ENCODE measurements around the gene IFNGR2.

Gene IFNGR2

DNA sequence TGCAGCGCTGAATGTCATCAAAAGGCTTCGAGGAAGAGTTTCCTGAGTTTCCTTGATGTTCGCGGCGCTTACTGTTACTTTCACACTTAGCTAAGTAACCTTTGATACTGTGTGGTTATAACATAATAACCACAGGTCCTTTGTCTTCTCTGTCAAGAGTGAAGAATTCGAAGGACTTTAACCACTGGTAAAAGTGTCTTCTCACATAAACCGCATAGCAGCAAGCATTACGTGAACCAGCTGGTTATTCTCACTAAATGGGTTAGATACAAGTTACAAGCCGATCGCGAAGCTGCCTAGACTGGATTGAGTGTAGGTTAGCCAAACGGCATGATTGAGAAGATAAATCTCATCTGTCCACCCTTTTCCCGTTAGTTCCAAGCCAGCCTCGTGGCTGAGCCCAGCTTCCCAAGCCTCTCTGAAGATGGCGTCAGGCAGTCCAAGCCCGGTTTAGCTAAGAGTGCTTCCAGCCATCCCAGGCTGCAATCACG is 18.3 kb upstream of the IFNGR2 start:
- TF ChIP-seq, protein P1, sequence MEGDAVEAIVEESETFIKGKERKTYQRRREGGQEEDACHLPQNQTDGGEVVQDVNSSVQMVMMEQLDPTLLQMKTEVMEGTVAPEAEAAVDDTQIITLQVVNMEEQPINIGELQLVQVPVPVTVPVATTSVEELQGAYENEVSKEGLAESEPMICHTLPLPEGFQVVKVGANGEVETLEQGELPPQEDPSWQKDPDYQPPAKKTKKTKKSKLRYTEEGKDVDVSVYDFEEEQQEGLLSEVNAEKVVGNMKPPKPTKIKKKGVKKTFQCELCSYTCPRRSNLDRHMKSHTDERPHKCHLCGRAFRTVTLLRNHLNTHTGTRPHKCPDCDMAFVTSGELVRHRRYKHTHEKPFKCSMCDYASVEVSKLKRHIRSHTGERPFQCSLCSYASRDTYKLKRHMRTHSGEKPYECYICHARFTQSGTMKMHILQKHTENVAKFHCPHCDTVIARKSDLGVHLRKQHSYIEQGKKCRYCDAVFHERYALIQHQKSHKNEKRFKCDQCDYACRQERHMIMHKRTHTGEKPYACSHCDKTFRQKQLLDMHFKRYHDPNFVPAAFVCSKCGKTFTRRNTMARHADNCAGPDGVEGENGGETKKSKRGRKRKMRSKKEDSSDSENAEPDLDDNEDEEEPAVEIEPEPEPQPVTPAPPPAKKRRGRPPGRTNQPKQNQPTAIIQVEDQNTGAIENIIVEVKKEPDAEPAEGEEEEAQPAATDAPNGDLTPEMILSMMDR (conservative IDR thresholded peaks at IDR 0.05; ENCODE audit: low read depth, low read length): no peak
- H3K4me3 ChIP-seq (ENCODE audit: low read depth, low read length): no peak overlapping the region
- DNase-seq (ENCODE audit: low read depth): no peak

DNA sequence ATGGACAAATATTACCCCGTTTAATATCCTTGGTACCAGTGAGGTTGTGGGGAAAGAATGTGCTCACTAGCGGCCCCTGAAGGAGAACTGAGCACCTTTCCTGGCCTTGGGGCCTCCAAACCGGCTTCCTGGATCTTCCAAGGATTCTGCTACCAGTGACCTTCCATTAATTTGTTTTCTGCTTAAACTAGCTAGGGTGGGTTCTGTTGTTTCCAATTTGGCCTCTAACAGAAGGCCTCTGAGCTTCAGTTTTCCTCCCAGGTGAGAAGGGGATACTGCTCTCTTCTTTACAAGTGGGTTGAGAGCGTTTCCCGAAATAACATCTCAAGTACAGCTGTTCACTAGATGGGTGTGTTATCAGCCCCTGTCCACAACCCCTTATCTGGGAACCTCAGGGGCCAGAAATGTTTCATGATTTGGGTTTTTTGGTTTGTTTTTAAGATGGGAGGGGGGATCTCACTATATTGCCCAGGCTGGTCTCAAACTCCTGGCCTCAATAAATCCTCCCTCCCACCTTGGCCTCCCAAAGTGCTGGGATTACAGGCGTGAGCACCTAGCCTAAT is 16.9 kb upstream of the IFNGR2 start:
- TF ChIP-seq, protein P1 (conservative IDR thresholded peaks at IDR 0.05; ENCODE audit: low read depth, low read length): peak; percentile 55

DNA sequence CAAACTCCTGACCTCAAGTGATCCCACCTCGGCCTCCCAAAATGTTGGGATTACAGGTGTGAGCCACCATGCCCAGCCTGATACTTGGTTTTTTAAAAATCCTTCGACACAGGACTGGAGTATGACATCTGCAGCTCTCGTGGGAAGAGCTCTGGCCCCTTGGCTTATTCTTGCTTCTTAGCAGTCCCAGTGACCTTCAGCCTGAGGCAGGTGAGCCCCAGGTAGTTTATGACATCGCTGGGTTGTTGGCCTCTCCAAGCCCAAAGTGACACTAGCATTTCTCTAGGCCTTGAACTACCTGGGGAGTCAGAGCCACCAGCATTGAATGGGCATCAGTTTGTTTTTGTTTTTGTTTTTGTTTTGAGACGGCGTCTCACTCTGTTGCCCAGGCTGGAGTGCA is 15.9 kb upstream of the IFNGR2 start:
- DNase-seq (ENCODE audit: low read depth): no peak
- TF ChIP-seq, protein P1 (conservative IDR thresholded peaks at IDR 0.05; ENCODE audit: low read depth, low read length): no peak

More for the DNA sequence above, 16.9 kb upstream of the IFNGR2 start:
- no peak for DNase-seq (ENCODE audit: low read depth)
- no peak overlapping the region for H3K4me3 ChIP-seq (ENCODE audit: low read depth, low read length)

DNA sequence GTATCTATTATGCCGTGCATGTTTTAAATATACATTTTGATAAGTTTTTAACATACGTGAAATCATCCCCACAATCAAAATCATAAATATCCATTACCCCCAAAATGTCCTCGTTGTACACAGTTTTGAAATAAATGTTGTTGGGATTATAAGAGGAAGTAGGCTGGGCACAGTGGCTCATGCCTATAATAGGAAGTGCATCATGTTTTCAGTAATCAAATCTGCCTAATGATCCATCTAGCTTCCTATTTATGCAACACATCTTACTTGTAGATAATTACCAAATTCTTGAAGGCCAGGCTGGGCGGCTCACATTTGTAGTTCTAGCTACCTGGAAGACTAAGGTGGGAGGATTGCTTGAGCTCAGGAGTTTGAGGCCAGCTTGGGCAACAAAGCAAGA is 15.0 kb upstream of the IFNGR2 start:
- no peak overlapping the region for H3K4me3 ChIP-seq (ENCODE audit: low read depth, low read length)
- TF ChIP-seq, protein P1 (conservative IDR thresholded peaks at IDR 0.05; ENCODE audit: low read depth, low read length): no peak
- no peak for DNase-seq (ENCODE audit: low read depth)

More for the DNA sequence above, 15.9 kb upstream of the IFNGR2 start:
- H3K4me3 ChIP-seq (ENCODE audit: low read depth, low read length): no peak overlapping the region

DNA sequence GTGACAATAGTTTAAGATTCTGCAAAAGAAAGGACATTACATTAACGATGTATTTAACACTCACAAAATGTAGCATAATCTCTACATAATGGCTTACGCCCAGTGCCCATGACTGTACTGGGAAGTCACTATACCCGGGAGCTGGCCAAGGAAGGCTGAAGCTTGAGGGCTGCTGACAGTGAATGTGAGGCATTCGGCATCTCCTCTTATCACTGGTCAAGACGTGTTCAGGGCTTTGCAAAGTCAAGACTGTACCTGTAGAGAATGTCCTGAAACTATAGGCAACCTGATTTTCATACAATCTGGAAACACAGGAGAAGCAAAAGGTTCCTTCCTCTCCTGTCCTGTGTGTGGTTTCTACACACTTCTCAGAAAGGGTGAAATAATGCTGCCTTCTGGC is 12.7 kb upstream of the IFNGR2 start:
- TF ChIP-seq, protein P1 (conservative IDR thresholded peaks at IDR 0.05; ENCODE audit: low read depth, low read length): no peak
- DNase-seq (ENCODE audit: low read depth): no peak
- no peak overlapping the region for H3K4me3 ChIP-seq (ENCODE audit: low read depth, low read length)

DNA sequence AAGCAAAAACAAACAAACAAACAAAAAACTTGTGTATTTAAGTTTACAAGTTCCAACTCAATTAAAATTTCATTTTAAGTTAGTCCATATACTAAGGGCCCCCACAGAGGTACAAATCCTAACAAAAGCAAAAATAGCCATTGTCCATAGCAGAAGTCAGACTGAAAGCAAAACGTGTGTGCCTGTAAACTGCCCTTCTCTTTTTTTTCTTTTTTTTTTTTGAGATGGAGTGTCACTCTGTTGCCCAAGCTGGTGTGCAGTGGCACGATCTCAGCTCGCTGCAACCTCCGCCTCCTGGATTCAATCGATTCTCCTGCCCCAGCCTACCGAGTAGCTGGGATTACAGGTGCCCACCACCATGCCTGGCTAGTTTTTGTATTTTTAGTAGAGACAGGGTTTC is 11.6 kb upstream of the IFNGR2 start:
- TF ChIP-seq, protein P1 (conservative IDR thresholded peaks at IDR 0.05; ENCODE audit: low read depth, low read length): no peak
- no peak overlapping the region for H3K4me3 ChIP-seq (ENCODE audit: low read depth, low read length)
- no peak for DNase-seq (ENCODE audit: low read depth)

DNA sequence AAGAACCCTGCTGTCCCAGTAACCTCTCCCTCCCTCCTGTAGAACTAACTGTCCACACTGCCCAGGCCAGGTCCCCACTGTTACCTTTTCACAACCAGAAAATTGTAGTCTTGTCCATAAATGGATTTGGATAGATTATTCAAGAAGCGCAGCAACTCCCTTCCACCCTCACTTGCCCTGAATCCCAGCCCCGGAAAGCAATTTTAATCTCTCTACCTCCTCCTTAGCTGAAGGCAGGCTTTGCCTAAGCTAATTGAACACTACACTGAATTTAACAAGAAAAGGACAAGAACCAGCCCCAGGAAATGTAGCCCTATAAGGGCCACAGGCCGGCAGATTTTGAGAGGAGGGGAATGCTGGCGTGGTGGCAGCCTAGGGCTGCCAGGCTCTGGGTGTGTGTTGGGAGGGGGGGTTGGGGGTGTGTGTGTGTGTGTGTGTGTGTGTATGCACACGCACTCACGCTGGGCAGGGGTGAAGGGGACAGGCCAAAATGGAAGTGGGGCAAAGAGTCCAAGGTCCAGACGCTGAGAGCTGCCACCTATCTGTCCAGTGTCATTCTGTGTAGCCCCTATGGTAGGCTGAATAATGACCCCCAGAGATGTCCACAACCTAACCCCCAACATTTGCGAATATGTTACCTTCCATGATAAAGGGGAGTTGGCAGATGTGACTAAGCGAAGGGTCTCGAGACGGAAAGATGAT is 10.8 kb upstream of the IFNGR2 start:
- TF ChIP-seq, protein P1 (conservative IDR thresholded peaks at IDR 0.05; ENCODE audit: low read depth, low read length): no peak
- DNase-seq (ENCODE audit: low read depth): no peak
- no peak overlapping the region for H3K4me3 ChIP-seq (ENCODE audit: low read depth, low read length)

Measured in choroid plexus epithelial cell (primary cell).